SIG-M5 (cell line): ENCODE results near the gene DNAH17.
A peak's percentile ranks its signal among the peaks of the same experiment; 100 is the strongest.

Experiments used
- DNase-seq: peaks from one replicate; lab custom pipeline; 2025; lab: John Stamatoyannopoulos, UW

Gene DNAH17

DNA sequence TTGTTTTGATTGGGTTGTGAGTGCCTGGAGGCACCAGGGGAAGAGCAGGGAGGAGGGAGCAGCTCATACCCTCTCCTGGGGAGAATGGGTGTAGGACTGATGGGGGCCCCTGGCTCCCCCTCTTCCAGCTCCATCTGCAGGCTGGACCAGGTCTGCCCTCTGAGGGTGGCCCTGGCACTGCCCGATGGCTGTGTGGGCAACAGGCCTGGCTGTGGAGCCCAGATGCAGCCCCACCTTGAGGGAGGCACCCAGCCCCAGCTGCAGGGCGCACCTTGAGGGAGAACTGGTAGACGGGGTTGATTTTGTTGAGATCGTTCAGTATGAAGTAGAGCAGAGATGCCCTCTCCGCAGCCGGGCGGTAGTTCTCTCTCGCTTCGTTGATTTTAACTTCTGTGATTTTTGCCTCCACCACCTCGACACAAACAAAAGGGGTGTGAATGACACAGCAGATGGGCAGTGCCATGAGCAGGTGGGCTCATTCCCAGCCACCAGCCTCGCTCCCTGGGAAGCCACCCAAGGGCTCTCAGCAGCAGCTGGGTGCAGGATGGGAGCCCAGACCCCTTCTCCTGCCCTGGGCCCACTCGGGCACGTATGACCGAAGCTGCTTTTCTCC is 127.1 kb downstream of the DNAH17 start:
- DNase-seq: no peak

DNA sequence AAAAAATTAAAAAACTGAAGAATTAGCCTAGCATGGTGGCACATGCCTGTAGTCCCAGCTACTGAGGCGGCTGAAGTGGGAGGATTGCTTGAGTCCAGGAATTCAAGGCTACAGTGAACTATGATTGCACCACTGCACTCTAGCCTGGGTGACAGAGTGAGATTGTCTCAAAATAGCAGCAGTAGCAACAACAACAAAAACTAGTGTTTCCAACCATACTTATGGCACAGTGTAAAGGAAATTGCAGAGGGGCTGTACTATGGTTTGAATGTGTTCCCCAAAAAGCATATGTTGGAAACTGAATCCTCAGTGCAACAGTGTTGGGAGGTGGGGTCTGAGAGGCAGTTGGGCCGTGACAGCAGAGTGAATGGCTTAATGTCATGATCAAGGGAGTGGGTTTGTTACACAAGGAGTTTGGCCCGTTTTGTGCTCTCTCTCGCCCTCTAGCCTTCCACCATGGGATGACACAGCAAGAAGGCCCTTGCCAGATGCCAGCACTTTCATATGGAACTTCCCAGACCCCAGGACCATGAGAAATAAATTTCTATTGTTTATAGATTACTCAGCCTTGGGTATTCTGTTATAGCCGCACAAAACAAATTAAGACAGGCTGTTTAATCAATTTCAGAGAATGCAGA is 128.7 kb downstream of the DNAH17 start:
- no peak for DNase-seq

DNA sequence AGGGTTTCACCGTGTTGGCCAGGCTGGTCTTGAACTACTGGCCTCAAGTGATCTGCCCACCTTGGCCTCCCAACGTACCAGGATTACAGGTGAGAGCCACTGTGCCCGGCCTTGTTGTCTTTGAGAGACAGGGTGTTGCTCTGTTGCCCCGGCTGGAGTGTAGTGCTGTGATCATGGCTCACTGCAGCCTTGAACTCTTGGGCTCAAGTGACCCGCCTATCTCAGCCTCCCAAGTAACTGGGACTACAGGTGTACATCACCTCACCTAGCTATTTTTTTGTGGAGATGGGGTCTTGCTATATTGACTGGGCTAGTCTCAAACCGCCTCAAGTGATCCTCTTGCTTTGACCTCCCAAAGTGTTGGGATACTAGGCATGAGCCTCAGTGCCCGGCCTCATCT is 130.4 kb downstream of the DNAH17 start:
- DNase-seq: no peak

DNA sequence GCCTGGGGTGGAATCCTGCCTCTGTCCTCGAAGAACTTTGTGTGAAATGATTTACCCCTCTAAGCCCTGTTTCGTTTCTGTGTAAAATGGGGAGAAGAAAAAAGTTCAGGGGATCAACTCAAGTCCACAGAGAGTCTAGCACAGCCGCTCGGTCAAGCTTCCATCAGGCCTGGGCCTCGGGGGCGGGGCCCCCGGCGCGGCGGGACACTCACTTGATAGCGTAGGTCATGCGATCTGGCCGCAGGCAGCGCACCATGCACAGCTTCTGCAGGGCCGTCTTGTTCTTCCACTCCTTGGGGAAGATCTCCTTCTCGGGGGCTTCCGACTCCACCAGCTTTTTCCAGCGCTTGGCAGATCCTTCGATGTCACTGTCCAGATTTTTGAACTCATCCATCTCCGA is 132.8 kb downstream of the DNAH17 start:
- DNase-seq: no peak

DNA sequence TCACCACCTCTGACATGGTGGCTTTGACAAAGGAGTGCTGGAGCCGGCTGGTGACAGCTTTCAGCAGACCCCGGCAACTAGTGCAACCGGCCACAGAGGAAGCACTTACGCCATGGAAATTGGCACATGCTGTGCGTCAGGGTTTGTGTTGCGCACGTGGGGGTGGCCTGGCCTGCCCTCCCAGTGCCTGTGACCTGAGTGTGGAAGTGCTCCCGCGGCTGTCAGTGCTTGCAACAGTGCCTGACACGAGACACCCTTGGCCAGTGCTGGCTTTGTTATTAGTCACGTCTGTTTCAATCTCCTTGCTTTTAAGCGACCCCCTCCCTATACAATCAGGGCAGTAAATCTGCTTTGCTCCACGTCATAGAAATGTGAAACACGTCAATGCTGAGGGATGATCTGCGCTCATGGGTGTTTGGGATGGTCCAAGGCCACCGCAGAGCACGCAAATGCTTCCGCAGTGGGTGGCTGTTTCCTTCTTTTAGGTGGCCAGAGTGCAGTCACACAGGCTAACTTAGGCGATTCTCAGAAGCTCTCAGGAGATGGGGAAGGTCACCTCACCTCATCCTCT is 134.5 kb downstream of the DNAH17 start:
- peak; percentile 61 for DNase-seq

DNA sequence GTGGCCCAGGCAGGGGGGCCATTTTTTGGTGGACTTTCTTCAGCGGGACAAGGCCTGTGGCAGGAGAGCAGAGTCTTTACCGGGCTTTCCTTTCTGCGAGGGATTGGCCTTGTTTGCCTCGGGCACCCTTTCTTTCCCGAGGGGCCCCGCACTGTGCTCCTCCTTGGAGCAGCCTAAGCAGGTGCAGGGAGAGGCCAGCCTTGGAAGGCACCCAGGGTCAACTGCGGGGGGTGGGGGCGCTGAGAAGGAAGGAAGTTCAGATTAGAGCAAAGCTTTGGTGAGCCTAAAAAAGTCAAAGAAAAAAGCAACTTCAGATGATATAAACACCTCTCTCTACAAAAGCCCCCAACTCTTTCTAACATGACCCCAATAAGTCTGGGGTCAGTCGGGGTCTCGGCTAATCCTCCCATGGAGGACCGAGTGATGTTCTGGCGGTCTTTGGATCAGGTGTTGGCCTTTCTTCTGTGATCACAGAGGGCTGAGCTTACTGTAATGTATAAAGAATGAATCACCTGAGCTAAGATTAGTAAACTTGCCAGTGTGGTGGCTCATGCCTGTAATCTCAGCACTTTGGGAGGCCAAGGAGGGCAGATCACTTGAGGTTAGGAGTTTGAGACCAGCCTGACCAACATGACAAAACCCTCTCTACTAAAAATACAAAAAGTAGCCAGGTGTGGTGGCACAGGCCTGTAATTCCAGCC is 135.8 kb downstream of the DNAH17 start:
- no peak for DNase-seq

DNA sequence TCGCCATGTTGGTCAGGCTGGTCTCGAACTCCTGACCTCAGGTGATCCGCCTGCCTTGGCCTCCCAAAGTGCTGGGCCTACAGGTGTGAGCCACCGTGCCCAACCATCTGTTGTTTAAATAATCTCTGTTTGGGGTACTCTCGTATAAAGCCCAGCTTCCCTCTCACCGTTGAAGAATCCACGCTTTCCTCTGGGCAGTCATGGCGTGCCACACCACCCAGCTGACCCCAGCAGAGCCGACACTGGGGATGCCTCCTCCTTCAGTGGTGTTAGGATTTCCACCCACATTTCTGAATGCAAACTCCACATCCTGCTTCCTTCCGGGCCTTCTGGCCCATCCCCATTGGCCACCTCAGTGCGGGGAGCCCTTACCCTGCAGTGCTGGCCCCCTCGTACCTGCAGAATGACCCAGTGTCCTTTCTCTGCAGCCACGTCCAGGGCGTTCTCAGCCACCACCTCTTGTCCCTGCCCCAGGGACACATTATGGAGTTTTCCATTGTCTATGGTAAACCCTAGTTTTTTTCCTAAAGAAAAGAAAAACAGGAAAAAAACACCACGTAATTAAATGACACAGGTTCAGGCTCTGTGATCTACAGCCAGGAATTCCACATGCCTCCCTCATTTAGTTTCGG is 138.4 kb downstream of the DNAH17 start:
- no peak for DNase-seq

DNA sequence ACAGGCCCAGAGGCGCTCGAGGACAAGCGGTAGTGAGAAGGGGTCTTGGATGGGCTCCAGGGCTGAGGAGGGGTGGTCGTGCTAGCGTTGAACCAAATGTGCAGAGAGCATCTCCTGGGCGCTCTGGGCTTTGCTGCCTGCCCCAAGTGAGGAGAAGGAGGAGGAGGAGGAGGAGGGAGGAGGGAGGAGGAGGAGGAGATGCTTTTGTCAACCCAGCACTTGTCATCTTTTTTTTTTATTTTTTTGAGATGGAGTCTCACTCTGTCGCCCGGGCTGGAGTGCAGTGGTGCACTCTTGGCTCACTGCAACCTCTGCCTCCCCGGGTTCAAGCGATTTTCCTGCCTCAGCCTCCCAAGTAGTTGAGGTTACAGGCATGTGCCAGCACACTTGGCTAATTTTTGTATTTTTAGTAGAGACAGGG is 138.9 kb downstream of the DNAH17 start:
- DNase-seq: no peak

DNA sequence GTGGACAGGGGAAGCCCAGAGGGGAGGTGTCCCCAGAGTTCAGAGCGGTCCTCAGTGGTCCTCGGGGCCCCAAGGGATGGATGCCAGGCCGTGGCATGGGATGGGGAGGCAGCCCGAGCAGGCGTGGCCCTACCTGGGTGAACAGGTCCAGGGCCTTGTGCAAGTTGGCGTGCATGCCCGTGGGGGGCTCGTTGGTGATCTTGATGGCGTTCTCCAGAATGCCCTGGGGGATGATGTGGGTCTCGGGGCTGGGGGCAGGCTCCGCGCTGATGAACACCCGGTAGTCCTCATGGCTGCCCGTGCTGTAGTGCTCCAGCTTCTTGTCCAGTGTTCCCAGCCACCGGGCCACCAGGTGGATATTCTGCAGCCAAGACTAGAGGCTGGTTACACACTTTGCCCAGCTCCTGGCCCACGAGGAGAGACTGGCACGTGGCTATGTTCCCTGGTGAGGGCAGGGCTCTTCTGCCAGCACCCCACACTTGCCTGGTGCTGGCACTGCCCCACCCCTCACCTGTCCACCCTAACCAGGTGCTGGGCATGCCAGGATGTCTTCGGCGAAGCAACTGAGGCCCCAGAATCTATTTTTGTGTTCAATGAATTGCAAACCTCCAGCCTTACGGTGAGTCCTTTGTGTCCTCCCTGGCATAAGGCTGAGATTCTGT is 139.6 kb downstream of the DNAH17 start:
- no peak for DNase-seq

DNA sequence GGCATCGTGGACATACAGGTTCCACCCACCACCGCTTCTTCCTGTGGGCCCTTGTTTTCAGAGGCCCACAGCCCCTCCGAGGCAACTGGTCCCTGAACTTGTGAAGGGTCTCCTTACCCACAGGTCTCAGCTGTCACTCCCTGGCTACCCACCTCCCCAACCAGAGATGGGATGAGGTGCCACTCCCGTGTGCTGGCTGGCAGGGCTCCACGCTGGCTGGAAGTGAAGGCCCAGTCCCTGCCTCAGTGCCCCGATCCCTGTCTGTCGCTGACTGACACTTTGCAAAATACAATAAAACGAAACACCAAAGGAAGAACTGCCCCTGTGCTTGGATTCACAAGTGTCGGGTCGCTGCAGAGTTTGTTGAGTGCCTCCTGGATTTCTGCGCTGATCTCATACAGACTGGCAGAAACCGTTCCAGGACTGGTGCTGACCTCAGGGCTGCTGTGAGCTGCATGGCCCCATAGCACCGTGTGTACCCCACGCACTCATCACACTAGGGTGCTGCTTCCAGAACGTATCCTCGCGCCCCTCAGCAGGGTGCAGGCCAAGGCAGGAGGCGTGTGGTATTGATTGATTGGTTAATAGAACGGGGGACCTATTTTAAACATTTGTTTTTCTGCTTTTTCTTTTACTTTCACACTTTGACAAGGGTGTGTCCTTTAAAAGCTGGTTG is 141.7 kb downstream of the DNAH17 start:
- no peak for DNase-seq

DNA sequence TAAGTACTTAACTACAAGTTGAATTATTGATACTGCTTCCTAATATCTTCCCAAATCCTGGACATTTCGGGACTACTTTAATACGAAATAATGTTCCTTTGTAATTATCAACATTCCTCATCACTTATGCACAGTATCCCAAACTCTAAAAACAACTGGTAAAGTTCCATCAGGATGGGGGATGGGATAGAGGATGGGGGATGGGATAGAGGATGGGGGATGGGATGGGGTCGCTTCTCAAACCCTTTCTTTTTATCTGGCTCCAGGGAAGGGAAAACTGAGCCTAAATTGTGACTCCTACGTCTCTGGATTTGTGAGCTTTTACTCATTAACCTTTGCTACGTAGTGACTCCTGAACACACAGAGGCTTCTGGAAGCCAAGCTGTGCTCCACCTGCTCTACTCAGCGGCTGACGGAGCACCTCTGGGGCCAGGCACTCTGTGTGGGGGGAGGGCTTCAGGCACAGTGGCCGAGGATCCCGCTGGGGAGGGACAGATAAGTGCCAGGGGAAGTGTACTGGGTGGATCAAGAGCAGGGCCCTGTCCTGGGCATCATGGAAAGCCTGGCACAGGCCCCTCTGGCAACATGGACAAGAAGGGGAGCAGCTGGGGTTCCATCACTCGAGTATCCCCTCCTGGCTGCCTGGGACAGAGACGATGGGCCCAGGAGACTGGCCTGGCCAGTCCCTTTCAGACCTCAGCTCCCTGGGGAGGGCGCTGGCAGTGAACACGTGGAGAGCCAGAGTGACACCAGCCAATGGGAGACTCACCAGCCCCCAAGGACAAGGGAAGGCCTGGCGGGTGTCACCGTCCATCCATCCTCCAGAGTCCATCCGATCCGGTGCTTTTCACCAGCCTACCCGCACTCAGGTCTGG is 142.5 kb downstream of the DNAH17 start:
- DNase-seq: no peak

DNA sequence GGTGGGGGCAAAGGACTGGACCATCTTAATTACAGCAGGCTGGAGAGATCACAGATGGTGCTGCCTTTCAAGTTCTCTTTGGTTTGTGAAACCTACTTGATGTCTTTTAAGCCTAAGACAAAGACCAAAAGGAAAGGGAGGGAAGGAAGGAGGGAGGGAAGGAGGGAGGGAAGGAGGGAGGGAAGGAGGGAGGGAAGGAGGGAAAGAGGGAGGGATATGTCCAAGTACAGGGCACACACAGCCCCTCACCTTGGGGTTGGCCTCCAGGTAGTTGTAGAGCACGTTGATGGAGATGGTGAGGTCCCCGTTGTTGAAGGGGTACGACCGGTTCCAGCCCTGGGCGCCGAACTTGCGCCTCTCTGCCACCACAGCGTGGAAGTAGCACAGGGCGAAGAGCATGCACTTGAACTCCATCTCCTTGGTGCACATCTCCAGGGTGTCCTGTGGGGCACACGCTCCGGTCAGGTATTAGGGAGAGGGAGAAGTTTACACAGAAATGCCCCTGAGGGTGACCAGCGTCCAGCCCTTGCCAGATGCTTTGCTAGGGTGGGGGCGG is 143.3 kb downstream of the DNAH17 start:
- no peak for DNase-seq

DNA sequence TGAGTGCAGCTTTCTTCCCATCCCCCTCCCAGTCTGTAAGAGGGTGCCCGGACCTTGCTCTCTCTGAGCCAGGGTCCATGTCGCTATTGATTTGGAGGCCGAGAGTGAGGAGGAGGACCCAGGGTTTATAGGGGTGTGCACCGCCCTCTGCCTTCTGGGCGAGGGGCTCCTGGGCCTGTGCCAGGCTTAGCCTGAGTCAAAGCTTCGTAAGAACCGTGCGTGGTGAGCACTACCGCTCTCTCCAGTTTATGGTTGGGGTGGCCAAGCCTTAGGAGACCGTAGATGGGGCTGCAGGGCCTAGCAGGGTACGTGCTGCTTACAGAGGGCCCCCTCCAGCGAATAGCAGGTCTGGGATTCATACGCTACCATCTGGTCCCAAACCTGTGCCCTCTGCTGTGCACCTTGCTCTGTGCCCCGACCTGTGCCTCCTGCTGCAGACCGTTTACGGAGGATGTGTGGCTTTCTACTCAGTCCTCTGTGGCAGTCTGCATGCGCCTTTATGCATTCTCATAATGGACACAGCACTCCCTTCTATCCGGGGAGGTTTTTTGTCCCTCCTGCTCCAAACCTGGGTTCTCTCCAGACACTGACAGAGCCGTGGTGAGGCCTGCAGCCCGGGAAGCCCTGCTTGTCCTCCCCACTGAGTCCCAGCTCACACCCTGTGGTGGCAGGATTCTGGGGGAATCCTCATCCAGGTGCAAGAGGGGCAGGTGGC is 144.0 kb downstream of the DNAH17 start:
- no peak for DNase-seq

DNA sequence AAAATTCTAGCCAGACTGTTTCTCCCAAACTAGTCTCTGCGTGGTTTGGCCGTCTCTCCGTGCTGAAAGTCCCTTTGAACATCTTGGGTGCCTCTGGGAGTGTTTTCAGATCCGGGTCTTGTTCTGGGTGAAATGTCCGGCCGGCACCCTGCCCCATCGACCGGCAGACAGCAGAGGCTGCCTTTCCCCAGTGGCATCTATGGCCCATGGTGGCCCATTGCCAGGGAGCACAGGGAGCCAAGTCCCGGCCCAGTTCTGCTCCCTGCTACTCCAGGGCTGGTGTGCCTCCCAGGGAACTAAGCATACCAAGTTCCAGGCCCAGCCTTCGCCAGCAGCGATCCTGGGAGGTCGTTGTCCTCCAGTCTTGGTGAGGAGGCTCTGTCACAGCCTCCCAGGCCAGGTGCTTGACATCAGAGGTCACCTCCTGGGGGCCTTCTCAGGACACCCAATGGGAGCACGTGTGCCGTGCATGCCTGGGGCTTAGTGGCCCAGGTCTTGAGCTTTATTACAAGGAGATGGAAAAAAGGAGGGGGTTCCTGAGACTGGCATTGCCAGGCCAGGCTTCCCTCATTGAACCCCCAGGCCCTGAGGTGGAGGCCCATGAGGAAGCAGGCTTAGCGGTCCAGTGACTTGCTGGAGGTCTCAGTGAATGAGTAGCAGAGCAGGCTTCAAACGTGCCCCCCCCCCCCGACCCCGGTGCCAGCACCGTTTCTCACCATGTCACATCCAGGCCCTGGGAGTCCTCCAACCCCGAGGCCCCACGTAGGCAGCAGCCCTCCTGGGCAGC is 144.8 kb downstream of the DNAH17 start:
- DNase-seq: no peak

DNA sequence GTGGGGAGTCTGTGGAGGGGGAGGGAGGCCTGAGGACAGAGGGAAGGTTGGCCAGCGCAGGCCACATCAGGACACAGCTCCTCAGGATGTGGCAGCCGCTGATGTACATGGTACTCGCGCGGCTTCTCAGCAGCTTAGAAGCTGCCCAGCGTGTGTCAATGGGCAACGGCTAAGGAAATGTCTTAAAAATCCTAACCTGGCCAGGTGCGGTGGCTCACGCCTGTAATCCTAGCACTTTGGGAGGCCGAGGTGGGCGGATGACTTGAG is 145.6 kb downstream of the DNAH17 start:
- DNase-seq: no peak

DNA sequence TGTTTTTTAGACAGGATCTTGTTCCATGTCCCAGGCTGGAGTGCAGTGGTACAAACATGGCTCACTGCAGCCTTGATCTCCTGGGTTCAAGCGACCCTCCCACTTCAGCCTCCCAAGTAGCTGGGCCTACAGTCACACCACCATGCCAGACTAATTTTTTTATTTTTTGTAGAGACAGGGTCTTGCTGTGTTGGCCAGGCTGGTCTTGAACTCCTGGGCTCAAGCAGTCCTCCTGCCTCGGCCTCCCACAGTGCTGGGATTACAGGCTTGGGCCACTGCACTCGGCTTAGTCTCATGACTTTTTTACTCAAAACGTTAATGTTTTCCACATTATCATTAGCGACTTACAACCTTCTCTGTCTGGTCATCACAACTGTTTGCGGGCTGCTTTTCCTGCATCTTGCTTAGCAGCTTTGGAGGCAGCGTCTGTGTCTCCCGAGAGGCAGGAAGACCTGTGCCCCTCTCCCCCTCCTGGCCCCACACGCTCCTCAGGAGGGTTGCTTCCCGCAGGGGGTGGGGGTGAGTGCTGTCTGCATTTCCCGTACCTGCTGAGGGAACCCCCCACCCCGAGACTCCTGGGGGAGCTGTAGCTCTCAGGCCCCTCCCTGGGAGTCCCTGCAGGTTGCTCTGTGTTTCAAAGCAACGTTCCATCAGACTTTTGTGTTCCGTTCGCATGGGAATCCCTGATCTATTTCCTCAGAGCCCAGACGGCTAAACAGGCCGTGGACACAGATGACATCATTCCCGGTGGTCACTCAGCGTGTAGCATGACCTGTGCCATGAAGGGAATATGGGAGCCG is 146.1 kb downstream of the DNAH17 start:
- no peak for DNase-seq

DNA sequence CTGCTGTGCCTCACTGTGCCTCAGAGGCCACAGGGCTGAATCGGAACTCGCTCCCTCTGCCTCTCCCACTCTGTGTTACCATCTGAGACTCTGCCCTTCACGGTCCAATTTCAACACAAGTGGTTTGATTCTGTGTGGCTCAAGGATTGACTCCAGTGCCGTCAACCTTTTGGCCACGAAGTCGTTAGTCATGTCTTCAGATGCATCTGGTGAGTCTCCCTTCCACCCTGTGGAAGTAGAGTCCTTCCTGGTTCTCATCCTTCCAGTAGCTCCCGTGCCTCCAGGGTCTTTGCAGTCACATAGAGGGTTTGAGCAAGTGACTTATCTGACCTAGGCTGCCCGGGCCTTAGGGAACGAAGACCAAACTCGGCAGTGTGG is 147.6 kb downstream of the DNAH17 start:
- no peak for DNase-seq
